ENCODE data around the gene ENKUR. TPM values are rescaled to one million over a fixed set of nuclear protein-coding genes. Genes with fewer than 3 reads are reported as not detected.

The ENKUR gene
- total RNA-seq, 1 experiment from 2014 or later = 0.13 TPM

DNA sequence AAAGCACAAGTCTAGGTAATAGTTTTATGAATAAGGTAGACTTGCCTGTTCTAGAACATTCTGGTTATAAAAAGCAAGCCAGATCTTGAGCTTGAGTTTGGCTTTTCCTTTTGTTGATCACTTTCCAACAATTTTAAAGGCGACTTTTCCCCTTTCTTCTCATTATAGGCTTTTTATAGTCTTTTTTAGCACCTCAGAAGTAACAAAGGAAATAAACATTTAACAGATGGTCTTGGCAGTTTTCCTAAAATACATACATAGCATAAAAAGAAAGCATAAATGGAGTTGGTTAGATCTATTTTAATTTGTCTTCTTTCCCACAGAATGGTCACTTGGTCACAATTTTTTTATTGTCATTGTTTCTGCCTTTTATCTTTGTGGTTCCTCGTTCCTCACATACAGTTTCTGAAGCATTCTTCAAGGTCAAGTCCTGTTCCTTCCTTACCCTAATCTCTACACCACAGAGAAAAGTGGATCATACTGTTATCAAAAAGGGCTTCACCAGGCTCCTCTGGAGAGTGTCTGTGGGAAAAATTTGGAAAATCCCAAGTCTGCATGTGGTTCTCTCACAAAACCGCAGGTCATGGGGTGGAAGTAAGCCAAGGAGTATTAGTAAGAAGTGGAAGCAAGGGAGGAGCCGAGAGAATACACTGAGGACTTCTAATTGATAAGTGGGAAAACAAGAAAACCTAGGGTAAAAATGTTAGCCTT, 31.8 kb upstream of the ENKUR start:
- Histone ChIP-seq H3K27ac (ENCODE audit: low read length) (no peak overlapping the region), H3K36me3 (ENCODE audit: control insufficient read depth, insufficient read depth, low read length) (no peaks in the 10 kb centered on the region), H3K9me3 (ENCODE audit: control insufficient read depth, insufficient read depth, low read depth, low read length) (no peaks in the 10 kb centered on the region), H3K4me1 (ENCODE audit: control insufficient read depth, insufficient read depth, low read length) (no peaks in the 10 kb centered on the region), H3K27me3 (ENCODE audit: control insufficient read depth, insufficient read depth, low read length) (no peaks in the 10 kb centered on the region; the same call in 1 of the 2 replicates), H3K4me3 (ENCODE audit: low read depth in 2 of 2, low read length in 2 of 2) (no peak overlapping the region)
- DNase-seq (ENCODE audit: low read depth, low spot score) (no peak), ATAC-seq (no peak)
- in situ Hi-C loops (cut with HindIII; ENCODE audit: low pct_unique_long_range_greater_than_20kb, low sequenced_read_pairs) = no loop called here
- TF ChIP-seq, protein P1, sequence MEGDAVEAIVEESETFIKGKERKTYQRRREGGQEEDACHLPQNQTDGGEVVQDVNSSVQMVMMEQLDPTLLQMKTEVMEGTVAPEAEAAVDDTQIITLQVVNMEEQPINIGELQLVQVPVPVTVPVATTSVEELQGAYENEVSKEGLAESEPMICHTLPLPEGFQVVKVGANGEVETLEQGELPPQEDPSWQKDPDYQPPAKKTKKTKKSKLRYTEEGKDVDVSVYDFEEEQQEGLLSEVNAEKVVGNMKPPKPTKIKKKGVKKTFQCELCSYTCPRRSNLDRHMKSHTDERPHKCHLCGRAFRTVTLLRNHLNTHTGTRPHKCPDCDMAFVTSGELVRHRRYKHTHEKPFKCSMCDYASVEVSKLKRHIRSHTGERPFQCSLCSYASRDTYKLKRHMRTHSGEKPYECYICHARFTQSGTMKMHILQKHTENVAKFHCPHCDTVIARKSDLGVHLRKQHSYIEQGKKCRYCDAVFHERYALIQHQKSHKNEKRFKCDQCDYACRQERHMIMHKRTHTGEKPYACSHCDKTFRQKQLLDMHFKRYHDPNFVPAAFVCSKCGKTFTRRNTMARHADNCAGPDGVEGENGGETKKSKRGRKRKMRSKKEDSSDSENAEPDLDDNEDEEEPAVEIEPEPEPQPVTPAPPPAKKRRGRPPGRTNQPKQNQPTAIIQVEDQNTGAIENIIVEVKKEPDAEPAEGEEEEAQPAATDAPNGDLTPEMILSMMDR (IDR thresholded peaks at IDR 0.05) = no peak
- TF ChIP-seq POLR2AphosphoS5 (IDR thresholded peaks at IDR 0.05; ENCODE audit: low read depth, low read length) (no peak), TCF7L2 (IDR thresholded peaks at IDR 0.05; ENCODE audit: low read depth, low read length) (no peak), SIN3A (IDR thresholded peaks at IDR 0.05; ENCODE audit: borderline replicate concordance, insufficient read depth, low read depth, low read length) (no peak)
- TF ChIP-seq, protein P2, sequence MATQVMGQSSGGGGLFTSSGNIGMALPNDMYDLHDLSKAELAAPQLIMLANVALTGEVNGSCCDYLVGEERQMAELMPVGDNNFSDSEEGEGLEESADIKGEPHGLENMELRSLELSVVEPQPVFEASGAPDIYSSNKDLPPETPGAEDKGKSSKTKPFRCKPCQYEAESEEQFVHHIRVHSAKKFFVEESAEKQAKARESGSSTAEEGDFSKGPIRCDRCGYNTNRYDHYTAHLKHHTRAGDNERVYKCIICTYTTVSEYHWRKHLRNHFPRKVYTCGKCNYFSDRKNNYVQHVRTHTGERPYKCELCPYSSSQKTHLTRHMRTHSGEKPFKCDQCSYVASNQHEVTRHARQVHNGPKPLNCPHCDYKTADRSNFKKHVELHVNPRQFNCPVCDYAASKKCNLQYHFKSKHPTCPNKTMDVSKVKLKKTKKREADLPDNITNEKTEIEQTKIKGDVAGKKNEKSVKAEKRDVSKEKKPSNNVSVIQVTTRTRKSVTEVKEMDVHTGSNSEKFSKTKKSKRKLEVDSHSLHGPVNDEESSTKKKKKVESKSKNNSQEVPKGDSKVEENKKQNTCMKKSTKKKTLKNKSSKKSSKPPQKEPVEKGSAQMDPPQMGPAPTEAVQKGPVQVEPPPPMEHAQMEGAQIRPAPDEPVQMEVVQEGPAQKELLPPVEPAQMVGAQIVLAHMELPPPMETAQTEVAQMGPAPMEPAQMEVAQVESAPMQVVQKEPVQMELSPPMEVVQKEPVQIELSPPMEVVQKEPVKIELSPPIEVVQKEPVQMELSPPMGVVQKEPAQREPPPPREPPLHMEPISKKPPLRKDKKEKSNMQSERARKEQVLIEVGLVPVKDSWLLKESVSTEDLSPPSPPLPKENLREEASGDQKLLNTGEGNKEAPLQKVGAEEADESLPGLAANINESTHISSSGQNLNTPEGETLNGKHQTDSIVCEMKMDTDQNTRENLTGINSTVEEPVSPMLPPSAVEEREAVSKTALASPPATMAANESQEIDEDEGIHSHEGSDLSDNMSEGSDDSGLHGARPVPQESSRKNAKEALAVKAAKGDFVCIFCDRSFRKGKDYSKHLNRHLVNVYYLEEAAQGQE (IDR thresholded peaks at IDR 0.05; ENCODE audit: insufficient read depth in 1 of 2, low read depth in 2 of 2, low read length in 1 of 2) = no peak
- ChIA-PET CTCF (no interaction called here), POLR2A (no interaction called here)
- intact Hi-C loops (cut with micrococcal nuclease; ENCODE audit: unreplicated experiment) = no loop called here
- BruUV-seq (replicated peaks) = no TSS peak

DNA sequence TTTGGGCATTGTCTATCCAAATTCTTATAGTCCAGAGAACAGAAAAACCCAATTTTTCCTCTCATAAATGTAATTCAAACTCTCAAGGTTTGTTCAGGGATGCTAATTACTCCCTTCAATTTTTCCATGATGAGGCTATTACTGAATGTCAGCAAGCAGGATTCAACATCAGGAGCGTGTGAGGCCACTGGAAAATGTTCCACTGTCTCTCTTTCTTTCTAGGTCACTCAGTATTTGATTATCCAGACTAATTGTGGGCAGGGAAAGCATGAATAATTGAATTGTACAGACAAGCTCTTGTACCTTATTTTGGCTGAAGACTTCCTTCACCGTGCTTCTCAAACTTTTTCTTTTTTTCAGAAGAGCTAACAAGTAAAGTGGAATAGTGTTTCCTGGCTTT, 31.1 kb upstream of the ENKUR start:
- H3K27ac ChIP-seq (ENCODE audit: low read length) = no peak overlapping the region
- no peaks in the 10 kb centered on the region; the same call in 1 of the 2 replicates for H3K27me3 ChIP-seq (ENCODE audit: control insufficient read depth, insufficient read depth, low read length)
- ChIA-PET CTCF (no interaction called here), POLR2A (no interaction called here)
- H3K9me3 ChIP-seq (ENCODE audit: control insufficient read depth, insufficient read depth, low read depth, low read length) = no peaks in the 10 kb centered on the region
- no peak for DNase-seq (ENCODE audit: low read depth, low spot score)
- no peak for TF ChIP-seq TCF7L2 (IDR thresholded peaks at IDR 0.05; ENCODE audit: low read depth, low read length)
- TF ChIP-seq SIN3A (IDR thresholded peaks at IDR 0.05; ENCODE audit: borderline replicate concordance, insufficient read depth, low read depth, low read length) = no peak
- TF ChIP-seq, protein P2 (IDR thresholded peaks at IDR 0.05; ENCODE audit: insufficient read depth in 1 of 2, low read depth in 2 of 2, low read length in 1 of 2) = no peak
- TF ChIP-seq, protein P1 (IDR thresholded peaks at IDR 0.05) = no peak
- no peak for TF ChIP-seq POLR2AphosphoS5 (IDR thresholded peaks at IDR 0.05; ENCODE audit: low read depth, low read length)
- no TSS peak for BruUV-seq (replicated peaks)
- H3K4me3 ChIP-seq (ENCODE audit: low read depth in 2 of 2, low read length in 2 of 2) = no peak overlapping the region
- no peaks in the 10 kb centered on the region for H3K4me1 ChIP-seq (ENCODE audit: control insufficient read depth, insufficient read depth, low read length)
- intact Hi-C loops (cut with micrococcal nuclease; ENCODE audit: unreplicated experiment) = no loop called here
- no peak for ATAC-seq
- H3K36me3 ChIP-seq (ENCODE audit: control insufficient read depth, insufficient read depth, low read length) = no peaks in the 10 kb centered on the region
- in situ Hi-C loops (cut with HindIII; ENCODE audit: low pct_unique_long_range_greater_than_20kb, low sequenced_read_pairs) = no loop called here
